Measurements from ENCODE around the gene CA12.

Gene CA12

DNA sequence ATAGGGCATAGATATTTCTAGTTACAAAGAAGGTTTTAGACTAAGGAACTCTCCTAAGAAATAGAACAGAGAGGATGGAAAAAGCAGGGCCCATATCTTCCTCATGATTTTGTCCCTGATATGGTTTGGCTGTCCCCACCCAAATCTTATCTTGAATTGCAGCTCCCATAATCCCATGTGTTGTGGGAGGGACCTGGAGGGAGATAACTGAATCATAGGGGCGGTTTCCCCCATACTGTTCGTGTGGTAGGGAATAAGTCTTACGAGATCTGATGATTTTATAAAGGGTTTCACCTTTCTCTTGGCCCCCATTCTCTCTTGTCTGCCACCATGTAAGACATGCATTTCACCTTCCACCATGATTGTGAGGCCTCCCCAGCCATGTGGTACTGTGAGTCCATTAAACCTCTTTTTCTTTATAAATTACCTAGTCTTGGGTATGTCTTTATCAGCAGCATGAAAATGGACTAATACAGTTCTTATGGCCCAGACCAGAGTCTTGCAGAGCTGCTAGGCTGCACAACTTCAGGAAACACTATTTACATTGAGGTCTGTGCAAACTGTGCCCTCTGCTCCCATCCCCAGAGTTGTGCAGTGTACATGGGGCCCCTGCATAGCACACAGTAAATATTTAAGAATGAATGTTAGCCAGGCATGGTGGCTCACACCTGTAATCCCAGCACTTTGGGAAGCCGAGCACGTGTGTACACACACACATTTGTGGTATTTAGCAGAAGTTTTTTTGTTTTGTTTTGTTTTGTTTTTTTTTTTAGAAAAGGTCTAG is 20.3 kb upstream of the CA12 start:
- no peak for DNase-seq

DNA sequence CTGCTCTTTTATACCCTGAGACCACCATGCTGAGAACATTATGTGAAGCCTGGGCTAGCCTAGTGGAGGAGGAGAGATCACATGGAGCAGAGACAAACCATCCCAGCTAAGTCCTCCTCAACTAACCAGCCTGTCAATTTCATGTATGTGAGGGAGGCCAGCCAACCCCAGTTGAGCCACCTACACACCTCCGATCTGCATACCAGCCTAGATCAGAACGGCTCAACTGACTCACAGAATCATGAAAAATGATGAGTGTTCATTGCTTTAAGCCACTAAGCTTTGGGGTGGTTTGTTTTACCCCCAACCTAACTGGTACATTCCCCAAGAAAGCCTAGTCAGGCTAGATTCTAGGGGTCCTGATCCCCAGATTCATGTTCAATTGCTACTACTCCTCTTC is 19.4 kb upstream of the CA12 start:
- DNase-seq: no peak

DNA sequence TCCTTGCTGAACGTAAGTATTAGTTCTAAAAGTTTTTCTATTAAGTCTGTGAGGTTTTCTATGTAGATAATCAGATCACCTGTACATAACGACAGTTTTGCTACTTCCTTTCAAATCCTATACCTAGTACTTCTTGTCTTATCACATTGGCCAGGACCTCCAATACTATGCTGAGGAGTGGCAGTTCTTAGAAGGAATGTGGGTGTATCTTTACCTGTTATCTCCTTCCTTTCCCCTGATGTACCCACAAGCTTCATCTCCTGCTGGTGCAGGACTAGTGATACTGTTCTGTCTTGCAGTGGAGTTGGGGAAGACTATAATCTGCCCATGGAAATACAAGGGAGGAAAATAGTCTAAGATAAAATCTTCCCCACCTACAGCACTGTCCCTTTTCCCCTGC is 16.8 kb upstream of the CA12 start:
- no peak for DNase-seq

DNA sequence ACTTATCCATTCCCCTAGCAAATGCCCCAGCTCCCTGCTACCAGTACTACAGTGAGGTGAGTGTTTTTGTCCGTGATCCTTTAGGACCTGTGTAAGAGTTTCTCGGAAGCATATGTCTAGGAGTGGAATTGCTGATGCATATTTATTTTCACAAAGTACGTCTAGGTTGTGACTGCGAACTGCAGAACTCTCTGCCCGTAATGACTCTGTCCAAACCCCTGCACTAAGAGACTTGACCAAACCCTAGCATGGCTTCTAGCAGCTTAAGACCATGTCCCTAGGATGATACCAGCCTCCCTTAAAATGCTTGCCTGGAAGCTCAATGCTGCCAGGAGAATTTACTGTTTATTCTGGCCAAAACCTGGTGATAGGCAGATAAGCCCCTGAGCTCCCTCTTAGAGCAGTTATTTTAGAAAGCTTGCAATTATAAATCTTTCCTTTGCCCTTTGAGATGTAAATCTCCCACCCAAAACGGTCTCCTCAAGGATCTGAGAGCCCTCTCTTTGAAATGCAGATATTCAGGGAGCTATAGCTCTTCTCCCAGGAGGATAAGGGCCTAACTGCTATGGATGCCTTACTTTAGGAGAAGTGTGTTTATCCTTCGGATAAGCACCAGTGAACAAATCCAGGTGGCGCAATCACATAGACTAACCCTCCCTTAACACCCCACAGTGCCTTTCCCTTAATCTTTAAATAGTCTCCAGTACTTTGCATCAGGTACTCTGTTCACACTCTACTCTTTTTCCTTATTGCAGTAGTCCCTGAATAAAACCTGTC is 14.7 kb upstream of the CA12 start:
- no peak for DNase-seq

DNA sequence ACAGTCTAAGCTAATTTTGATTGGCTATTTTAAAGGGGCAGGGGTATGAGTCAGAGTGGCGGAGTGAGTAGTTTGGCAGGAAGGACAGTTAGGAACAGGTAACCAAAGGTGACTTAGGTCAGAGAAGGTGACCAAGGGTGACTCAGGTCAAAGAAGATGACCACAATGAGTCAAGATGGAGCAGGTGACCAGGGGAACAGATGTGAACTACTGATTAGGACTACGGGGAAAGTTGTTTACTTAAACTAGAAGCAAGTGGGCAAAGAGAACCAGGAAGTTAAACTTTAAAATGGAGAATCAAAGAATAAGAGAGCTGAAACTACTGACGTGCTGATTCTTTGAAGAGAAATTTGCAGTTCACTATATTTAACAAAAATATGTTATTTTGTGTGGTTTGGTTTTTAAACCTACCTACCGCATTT is 14.1 kb upstream of the CA12 start:
- DNase-seq: no peak

DNA sequence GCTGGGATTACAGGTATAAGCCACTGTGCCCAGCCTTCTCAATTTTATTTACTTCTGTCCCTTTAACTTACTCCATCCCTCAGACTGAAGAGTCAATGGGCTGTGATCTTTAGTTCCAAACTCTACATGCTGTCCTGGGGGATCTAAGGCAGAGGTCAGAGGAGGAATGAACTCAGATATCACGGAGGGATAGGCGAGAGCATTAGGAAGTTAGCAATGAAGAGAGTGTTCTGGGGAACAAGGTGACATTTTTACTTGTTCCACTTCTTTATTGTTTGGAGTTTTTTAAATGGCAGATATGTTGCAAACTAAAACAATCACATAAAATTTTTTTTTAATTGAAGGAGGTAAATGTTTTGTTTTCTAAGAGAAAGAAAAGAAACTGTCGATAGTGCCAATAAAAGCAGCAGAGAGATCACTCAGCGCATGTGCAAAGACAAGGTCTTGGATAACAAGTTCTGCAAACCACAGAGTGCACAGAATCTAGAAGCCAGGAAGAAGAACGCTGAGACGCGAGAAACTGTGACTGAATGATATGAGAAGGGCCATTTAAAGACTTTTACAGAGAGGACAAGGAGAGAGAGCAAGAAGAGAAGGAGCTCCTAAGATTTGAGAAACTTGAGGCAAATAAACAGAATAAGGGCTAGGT is 10.8 kb upstream of the CA12 start:
- DNase-seq: no peak

DNA sequence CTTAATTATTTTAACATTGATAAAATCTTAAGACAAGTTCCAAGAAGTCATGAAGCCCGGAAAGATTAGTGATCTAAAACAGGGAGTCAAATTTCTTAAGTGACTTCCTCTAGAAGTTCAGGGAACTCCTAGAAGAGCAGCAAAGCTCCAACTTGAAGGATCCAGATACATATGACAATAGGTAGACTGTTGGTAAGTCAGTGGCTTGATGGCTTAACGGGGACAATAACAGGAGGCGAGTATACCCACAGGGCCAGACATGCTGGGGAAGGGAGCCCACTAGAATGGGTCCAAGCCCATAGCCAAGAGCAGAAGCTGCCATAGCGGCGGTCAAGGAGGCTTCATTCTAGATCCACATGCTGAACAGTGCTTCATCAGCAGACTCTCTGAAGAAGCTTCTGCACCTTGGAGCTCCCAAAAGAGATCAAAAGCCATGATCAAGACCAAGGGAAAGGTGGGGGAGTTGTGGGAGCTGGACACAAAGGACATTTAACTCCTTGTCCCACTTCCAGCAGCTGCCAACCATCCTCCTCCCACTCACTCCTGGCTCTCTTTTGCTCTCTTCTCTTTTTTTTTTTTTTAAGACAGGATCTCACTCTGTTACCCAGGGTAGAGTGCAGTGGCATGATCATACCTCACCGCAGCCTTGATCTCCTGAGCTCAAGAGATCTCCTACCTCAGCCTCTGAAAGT is 10.2 kb upstream of the CA12 start:
- no peak for DNase-seq

DNA sequence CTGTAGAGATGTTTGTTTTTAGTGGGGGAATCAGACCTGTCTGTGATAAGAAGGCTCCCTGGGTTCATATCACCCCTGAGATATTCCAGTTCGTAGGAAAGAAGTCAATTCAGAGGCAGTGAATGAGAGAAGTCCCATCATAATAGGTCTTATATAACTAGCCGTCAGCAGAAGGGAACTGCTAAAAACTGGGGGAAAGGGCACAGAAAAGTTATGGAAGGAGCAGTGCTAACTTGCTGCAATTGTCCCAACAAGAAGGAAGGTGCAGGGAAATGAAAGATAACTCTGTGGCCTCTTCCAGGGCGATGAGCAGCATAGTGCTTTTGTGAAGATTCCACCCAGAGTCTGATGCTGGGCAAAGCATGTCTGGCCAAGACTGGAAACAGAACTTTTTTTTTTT is 9.0 kb upstream of the CA12 start:
- no peak for DNase-seq

DNA sequence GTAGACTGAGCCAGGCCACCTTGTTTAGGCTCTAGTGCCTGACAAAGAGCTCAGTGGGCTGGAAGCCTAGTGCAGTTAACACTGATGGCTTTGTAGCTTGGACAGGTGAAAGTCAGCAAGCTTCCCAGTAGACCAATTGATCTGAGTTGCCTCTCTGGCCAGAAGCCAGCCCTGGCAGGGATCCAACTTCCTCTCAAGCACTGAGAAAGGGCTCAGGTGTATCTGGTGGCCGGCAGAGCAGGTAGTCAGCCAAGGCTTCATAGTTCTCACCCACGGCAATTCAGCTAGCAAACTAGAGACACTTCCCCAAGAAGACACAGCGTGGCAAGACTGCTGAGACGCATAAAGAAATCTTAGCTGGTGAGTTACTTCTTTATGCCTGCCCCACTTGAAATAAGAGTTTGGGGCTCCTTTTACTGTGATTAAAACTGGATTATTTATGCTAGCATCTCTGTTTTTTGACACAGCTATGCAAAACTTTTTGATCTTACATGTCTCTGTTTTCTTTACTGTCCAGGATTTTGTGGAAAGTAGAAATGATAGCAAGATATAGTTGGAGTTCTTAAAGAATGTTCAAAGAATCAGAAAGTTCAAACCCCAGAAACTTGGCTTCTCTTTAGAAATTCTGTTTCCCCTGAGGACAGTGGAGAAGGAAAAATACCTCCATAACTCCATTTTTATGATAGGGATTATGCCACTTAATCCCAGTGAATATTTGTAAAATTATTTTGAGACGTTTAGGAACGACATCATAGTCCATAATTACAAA is 8.4 kb upstream of the CA12 start:
- DNase-seq: no peak

DNA sequence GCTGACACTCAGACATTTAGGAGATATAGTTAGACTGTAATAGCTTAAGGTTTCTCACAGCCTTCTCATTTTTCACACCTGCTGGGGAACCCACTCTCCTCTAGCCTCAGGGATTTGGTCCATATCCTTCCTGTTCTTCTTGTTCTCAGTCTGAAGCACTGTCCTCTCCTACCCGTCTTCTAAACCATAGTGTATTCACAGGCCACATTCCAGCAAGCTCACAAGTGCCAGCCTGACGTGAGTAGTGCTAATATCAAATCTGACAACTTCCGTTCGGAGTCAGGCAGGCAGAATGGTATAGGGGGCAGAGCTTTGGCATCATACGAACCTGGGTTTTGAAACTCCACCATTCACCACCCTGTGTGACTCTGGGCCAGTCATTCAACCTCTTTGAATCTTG is 6.9 kb upstream of the CA12 start:
- DNase-seq: no peak

DNA sequence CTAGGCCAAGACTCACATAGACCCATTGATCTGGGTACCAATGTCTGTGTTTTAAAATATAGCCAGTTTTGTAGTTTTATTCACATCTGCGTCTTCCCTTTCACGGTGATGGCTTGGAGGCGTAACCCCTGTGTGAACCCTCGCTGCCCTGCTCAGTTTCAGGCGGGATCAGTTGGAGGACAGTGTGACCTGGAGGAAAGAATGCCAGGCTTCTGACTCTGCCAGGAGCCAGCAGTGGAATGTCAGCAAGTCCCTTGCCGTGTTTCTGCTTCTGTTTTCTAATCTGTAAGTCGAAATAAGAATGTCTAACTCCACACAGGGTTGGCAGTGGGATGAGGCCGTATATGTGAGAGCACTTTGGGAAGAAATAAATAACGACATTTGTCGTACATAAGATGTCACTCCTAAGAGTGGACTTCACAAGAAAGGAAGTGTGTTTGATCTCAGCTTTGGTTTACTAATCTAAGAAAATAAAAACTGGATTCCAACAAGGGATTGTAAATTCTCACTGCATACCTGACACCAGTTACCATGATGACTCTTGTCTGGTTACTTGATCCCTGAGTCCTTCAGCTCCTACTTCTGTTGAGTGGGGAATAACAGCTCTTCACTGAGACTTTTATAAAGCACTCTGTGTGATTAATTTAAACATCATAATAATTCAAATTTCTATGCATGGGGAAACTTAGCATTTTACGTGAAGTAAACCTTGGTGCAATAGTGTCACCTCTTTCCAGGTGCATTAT is 6.3 kb upstream of the CA12 start:
- DNase-seq: no peak

DNA sequence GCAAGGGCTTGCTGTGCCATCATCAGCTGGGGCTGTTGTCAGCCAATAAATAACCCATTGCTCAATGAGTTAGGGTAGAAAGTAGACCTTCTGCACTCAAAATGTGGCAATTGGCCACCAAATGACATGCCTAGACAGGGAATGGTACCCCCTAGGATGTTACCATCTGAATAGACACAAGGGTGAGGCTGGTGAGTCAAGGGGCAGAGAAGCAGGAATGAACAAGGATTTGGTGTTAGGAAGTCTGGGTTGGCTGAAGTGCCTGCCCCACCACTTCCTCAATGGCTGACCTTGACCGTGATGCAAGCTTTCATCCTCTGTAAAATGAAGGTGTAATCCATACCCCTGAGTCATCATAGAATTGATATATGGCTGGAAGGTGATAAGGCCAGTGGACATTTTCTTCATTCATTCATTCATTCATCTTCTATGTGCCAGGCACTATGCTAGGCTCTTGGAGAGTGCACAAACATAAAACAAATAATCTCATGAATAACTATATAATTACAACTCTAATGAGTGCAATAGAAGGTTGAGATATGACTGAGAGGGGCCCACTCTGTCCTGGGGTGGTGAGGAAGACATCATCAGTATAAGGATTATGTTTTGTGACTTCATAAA is 4.4 kb upstream of the CA12 start:
- DNase-seq: no peak

DNA sequence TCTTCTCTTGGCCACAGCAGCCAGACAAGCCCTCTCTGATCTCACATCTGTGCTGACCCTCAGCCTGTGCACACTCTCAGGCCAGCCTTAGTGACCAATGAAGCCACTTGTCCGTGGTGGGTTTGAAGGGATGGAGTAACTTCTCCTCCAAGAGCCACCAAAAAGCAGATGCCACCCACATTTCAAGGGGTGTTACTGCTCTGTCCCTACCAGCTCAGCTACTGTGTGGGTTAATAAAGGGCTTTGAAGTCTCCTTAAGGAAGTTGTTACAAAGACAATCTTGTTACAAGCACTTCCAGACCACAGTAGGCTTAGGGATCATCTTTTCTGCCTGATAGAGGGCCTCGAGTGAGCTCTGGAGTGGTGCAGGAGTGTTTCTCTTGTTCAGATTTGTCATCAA is 3.3 kb upstream of the CA12 start:
- DNase-seq: no peak

DNA sequence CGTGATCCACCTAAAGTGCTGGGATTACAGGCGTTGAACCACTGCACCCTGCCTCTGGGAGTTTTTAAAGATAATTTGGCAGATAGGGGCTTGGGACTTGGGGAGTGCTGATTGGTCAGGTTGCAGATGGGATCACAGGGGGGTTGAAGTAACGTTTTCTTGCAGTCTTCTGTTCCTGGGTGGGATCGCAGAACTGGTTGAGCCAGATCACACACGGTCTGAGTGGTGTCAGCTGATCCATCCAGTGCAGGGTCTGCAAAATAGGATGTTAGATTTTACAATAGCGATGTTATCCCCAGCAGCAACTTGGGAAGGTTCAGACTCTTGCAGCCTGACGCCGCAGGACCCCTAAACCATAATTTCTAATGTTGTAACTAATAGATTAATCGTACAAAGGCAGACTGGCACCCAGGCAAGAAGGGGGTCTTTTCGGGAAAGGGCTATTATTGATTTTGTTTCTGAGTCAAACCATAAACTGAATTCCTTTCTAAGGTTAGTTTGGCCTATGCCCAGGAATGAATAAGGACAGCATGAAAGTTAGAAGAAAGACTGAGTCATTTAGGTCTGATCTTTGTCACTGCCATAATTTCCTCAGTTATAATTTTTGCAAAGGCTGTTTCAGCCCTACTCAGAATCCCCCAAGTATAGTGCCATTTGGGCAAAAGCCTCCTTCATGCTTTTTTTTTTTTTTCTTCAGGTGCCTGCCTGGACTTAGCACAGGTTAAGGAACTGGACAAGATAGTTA is 1.5 kb upstream of the CA12 start:
- no peak for DNase-seq

DNA sequence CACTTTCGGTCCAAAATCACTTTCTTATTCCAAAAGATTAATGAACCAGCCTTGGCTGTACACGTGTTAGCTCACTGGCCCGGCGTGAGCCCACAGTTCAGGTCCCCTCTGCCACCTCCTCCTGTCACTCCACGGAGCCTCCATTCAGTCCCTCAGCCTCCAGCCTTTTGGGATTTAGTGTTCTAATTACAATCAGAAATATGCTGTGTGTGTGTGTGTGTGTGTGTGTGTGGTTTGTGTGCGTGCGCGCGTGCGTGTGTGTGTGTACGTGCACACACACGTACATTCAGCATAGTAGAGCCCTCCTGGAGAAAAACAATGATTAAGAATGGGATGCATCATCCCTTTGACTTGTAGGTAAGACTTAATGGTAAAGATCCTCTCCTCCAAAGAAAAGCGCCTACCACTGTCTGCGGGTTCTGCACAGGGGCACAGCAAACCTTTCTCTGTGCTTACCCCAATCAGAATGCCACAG is 801 bp downstream of the CA12 start:
- DNase-seq: no peak

DNA sequence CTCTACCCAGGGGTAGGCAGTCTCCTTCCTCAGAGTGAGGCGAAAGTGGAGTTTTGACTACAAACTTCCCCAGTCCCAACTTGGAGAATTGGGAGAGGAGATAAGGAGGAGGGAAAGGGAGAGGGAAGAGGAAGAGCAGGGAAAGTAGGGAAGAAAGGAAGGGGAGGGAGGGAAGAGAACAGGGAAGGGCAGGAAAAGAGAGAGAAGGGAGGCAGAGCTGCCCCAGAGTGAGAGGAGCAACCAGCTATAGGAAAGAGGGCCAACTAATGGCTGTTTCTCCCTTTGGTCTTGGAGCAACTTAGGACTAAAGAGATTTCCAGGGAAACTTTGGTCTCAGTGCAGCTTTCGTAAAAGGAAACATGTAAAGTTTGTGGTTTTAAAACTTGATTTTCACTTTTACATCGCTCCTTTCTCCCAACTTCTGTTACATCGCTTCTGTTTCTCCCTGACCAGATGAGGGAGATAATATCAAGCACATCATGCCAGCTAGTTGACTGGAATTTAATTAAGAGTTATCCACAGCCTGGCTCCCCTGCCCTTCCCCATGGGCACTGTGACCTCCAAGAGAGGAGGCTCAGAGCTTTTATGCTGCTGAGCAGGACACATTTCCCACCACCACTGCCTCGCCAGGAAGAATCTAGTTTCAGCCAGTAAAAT is 1.4 kb downstream of the CA12 start:
- DNase-seq: no peak

DNA sequence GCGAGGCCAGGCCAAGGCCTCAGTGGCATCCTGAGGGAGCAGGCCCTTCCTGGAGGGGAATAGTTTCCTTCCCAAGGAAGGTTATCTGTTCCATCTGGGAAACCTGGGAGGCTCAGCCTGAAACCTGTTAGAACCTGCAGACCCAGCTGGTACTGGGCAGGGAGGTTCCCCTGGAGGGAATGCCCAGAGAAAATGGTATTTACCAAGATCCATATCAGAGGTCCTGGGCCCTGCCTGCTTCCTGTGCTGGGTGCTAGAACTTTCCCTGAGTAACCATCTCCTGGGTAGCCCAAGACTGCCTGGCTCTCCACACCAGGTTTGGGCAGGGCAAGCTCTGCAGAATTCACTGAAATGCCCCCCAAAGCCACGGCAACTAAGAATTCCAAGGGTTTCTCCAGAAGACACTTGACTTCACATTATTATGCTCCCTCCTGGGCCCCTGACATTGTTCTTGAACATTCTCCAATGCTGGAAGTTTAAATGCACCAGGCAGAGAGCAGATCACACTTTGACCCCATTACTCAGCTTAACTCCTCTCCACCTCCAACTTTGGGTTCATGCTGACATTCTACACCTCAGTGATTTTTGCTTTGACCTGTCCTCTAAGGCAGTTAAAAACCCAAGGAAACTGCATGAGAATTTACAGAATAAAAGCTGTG is 2.0 kb downstream of the CA12 start:
- no peak for DNase-seq

DNA sequence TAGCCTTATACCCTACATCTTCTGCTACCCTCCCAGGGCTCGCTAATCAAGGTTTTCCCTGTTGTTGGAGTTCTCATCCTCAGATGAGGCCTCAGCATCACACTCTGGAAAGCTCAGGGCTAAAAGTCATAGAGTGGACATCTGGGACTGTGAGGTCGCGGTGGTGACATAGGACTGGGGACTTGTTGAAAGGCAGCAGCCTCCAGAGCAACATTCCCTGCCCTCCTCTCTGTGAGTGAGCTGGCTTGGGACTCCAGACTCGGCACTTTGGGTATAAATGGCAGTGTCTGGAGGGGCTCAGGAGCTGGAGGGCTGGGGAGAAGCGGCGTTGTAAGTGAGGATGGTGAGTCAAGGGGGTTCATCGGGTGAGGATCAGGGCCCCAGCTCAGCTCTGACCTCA is 2.7 kb downstream of the CA12 start:
- no peak for DNase-seq
